A673 (cell line): ENCODE results near the gene JUNB. TPM values are rescaled to one million over a fixed set of nuclear protein-coding genes. Genes with fewer than 3 reads are reported as not detected.

Source experiments
- BruUV-seq: library from RNA; stranded (reverse); fragments of 400-500 nt; replicated peaks from 2 replicates; lab custom pipeline; 2021; lab: Mats Ljungman, UMichigan
- CTCF ChIA-PET: fragments of 300-600 bp; sonication (Branson Sonifier 250); formaldehyde crosslinking; loops from one replicate; lab custom pipeline; 2022; ENCODE audit warnings: antibody characterized with exemption; lab: Charles Lee
- POLR2A ChIA-PET: fragments of 300-600 bp; sonication (Branson Sonifier 250); formaldehyde crosslinking; loops from one replicate; lab custom pipeline; 2022; ENCODE audit warnings: antibody characterized with exemption; ENCODE audit not compliant: low non-redundant PET; lab: Charles Lee
- DNase-seq: peaks from one replicate; pipeline ENCODE4 v3.0.0-alpha.2; 2015; ENCODE audit warnings: low spot score
- H3K27ac ChIP-seq: fragments of 200-600 bp; sonication (generic); 2 replicates; pipeline ENCODE4 v1.5.1; 2016; ENCODE audit warnings: mixed run types, low read depth, mild to moderate bottlenecking, mixed read lengths, antibody characterized with exemption, low read length; ENCODE audit not compliant: poor library complexity, severe bottlenecking
- H3K27me3 ChIP-seq: fragments of 200-600 bp; sonication (generic); replicated peaks from 2 replicates; pipeline ENCODE4 v1.6.1; 2017; ENCODE audit warnings: mixed run types, low read depth, mild to moderate bottlenecking, mixed read lengths, antibody characterized with exemption, low read length; ENCODE audit not compliant: insufficient read depth, poor library complexity
- H3K36me3 ChIP-seq: fragments of 200-600 bp; sonication (generic); 2 replicates; pipeline ENCODE4 v1.6.1; 2016; ENCODE audit warnings: mixed run types, mild to moderate bottlenecking, mixed read lengths, antibody characterized with exemption, low read length; ENCODE audit not compliant: insufficient read depth, poor library complexity, severe bottlenecking
- H3K4me1 ChIP-seq: fragments of 200-600 bp; sonication (generic); 2 replicates; pipeline ENCODE4 v1.6.1; 2017; ENCODE audit warnings: mixed run types, mild to moderate bottlenecking, mixed read lengths, antibody characterized with exemption, low read length; ENCODE audit not compliant: insufficient read depth, poor library complexity, severe bottlenecking
- H3K4me3 ChIP-seq: fragments of 200-600 bp; sonication (generic); 2 replicates; pipeline ENCODE4 v1.5.1; 2016; ENCODE audit warnings: low read depth, mixed run types, mild to moderate bottlenecking, mixed read lengths, low read length; ENCODE audit not compliant: poor library complexity, severe bottlenecking
- H3K9me3 ChIP-seq: fragments of 200-600 bp; sonication (generic); 2 replicates; pipeline ENCODE4 v1.6.1; 2016; ENCODE audit warnings: mixed run types, low read depth, mild to moderate bottlenecking, mixed read lengths, antibody characterized with exemption, low read length; ENCODE audit not compliant: poor library complexity, severe bottlenecking
- EZH2 ChIP-seq: fragments of 200-600 bp; sonication (generic); IDR thresholded peaks from 2 replicates; pipeline ENCODE4 v1.6.1; 2017; ENCODE audit warnings: borderline replicate concordance, low read depth, mild to moderate bottlenecking, mixed read lengths, antibody characterized with exemption, low read length; ENCODE audit not compliant: poor library complexity, severe bottlenecking
- intact Hi-C: fragments of 100-400 bp; cut with micrococcal nuclease; formaldehyde crosslinking; loops from one replicate; pipeline ENCODE4 v1.10.0; 2022; ENCODE audit not compliant: unreplicated experiment
- total RNA-seq: library from RNA; stranded (reverse); gene quantifications from 2 replicates; pipeline ENCODE4 v1.2.3, GENCODE V29; 2021
- TF ChIP-seq, protein P1 (sequence below): fragments of 300-800, 200-600 bp; sonication (generic); conservative IDR thresholded peaks from 2 replicates; pipeline ENCODE4 v1.5.1; 2017; ENCODE audit warnings: low read depth, mild to moderate bottlenecking, antibody characterized with exemption, low read length, moderate library complexity, mixed read lengths

The JUNB gene
- total RNA-seq, 1 experiment from 2014 or later = 27.7 TPM

GRCh38 chr19:12752056-12752781 is 39.1 kb upstream of the JUNB start:
- no peak overlapping the region for H3K4me3 ChIP-seq
- POLR2A ChIA-PET = interaction anchor here (0.6 kb wide), 1 partner anchor 30 kb away, joined by 4 read pairs; no protein-coding TSS in a partner anchor
- H3K27ac ChIP-seq = no peak overlapping the region
- H3K27me3 ChIP-seq = peaks cover 9% of the 10 kb centered on the region
- CTCF ChIA-PET = interaction anchor here (0.6 to 0.8 kb wide), 2 partner anchors 9 to 526 kb away, joined by 3 to 5 read pairs; no protein-coding TSS in a partner anchor
- no peaks in the 10 kb centered on the region for H3K9me3 ChIP-seq
- no peak for DNase-seq
- H3K4me1 ChIP-seq = peaks cover 27% of the 10 kb centered on the region
- BruUV-seq = no TSS peak
- TF ChIP-seq, protein P1, sequence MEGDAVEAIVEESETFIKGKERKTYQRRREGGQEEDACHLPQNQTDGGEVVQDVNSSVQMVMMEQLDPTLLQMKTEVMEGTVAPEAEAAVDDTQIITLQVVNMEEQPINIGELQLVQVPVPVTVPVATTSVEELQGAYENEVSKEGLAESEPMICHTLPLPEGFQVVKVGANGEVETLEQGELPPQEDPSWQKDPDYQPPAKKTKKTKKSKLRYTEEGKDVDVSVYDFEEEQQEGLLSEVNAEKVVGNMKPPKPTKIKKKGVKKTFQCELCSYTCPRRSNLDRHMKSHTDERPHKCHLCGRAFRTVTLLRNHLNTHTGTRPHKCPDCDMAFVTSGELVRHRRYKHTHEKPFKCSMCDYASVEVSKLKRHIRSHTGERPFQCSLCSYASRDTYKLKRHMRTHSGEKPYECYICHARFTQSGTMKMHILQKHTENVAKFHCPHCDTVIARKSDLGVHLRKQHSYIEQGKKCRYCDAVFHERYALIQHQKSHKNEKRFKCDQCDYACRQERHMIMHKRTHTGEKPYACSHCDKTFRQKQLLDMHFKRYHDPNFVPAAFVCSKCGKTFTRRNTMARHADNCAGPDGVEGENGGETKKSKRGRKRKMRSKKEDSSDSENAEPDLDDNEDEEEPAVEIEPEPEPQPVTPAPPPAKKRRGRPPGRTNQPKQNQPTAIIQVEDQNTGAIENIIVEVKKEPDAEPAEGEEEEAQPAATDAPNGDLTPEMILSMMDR = no peak
- TF ChIP-seq EZH2 = no peak
- H3K36me3 ChIP-seq = peaks cover 6% of the 10 kb centered on the region
- intact Hi-C loops = no loop called here

- Histone ChIP-seq H3K4me1 (peaks cover 8% of the 10 kb centered on the region), H3K9me3 (no peaks in the 10 kb centered on the region), H3K36me3 (no peaks in the 10 kb centered on the region), H3K27ac (no peak overlapping the region), H3K27me3 (peaks cover 9% of the 10 kb centered on the region), H3K4me3 (no peak overlapping the region)
- BruUV-seq = no TSS peak
- no peak for TF ChIP-seq EZH2
- TF ChIP-seq, protein P1 = no peak
- ChIA-PET CTCF (interaction anchor here (0.7 to 1.5 kb wide), 2 partner anchors 12 to 83 kb away, joined by 3 to 7 read pairs; no protein-coding TSS in a partner anchor), POLR2A (interaction anchor here (0.6 kb wide), 1 partner anchor 209 kb away, joined by 6 read pairs; no protein-coding TSS in a partner anchor)
- DNase-seq = no peak
- intact Hi-C loops = no loop called here
Observed at GRCh38 chr19:12754465-12755196, 36.7 kb upstream of the JUNB start.

- H3K27me3 ChIP-seq = peaks cover 8% of the 10 kb centered on the region
- no peak overlapping the region for H3K4me3 ChIP-seq
- DNase-seq = no peak
- CTCF ChIA-PET = interaction anchor here (1.5 kb wide), 1 partner anchor 10 kb away, joined by 3 read pairs; no protein-coding TSS in a partner anchor
- H3K36me3 ChIP-seq = no peaks in the 10 kb centered on the region
- POLR2A ChIA-PET = no interaction called here
- no peaks in the 10 kb centered on the region for H3K9me3 ChIP-seq
- no peak for TF ChIP-seq EZH2
- H3K27ac ChIP-seq = no peak overlapping the region
- no TSS peak for BruUV-seq
- intact Hi-C loops = no loop called here
- no peaks in the 10 kb centered on the region for H3K4me1 ChIP-seq
Observed at GRCh38 chr19:12756150-12756883, 35.0 kb upstream of the JUNB start.
